Measurements from ENCODE around the gene NEAT1.
"Not testable (repeated sequence)": the region's sequence is repeated elsewhere in the genome, so short reads cannot be mapped to it uniquely, and the experiment has no call there.

GRCh38 chr11:65451301-65451700 lies 28.7 kb downstream of the NEAT1 start:
- not testable (repeated sequence) for TF ChIP-seq CTCF (IDR thresholded peaks at IDR 0.05 in 4 of 5, conservative IDR thresholded peaks at IDR 0.05 in 1 of 5); POLR2A (IDR thresholded peaks at IDR 0.05)

All from gastrocnemius medialis (tissue), 4 donors.